Type B pancreatic cell (in vitro differentiated cells): ENCODE data around the gene KRT86. TPM values are rescaled to one million over a fixed set of nuclear protein-coding genes. Genes with fewer than 3 reads are reported as not detected.
A peak's percentile ranks its signal among the peaks of the same experiment; 100 is the strongest.
"Not testable (repeated sequence)": the region's sequence is repeated elsewhere in the genome, so short reads cannot be mapped to it uniquely, and the experiment has no call there.

Experiments
- DNase-seq: peaks from one replicate; pipeline ENCODE4 v3.0.0; 2021; ENCODE audit warnings: mixed read lengths; ENCODE audit not compliant: unreplicated experiment; ENCODE audit errors: extremely low spot score
- H3K27ac Mint-ChIP-seq: 2 replicates; pipeline ENCODE4 v1.8.0; 2021; ENCODE audit warnings: mild to moderate bottlenecking, mixed read lengths
- H3K27me3 Mint-ChIP-seq: 2 replicates; pipeline ENCODE4 v1.8.0; 2021; ENCODE audit warnings: mixed read lengths
- H3K36me3 Mint-ChIP-seq: 2 replicates; pipeline ENCODE4 v1.8.0; 2021; ENCODE audit warnings: mixed read lengths
- H3K4me1 Mint-ChIP-seq: one replicate; pipeline ENCODE4 v1.8.0; 2021; ENCODE audit warnings: mixed read lengths; ENCODE audit not compliant: unreplicated experiment
- H3K4me3 Mint-ChIP-seq: 2 replicates; pipeline ENCODE4 v1.8.0; 2021; ENCODE audit warnings: mild to moderate bottlenecking, mixed read lengths
- H3K9me3 Mint-ChIP-seq: 2 replicates; pipeline ENCODE4 v1.8.0; 2021; ENCODE audit warnings: mixed read lengths
- total RNA-seq: library from RNA; stranded (reverse); gene quantifications from 2 replicates; pipeline ENCODE4 v1.2.1, GENCODE V29; 2021; ENCODE audit warnings: low replicate concordance
- TF ChIP-seq, protein P1 (sequence below): fragments of 200-600 bp; sonication (generic); conservative IDR thresholded peaks from 2 replicates; pipeline ENCODE4 v1.5.0; 2021; ENCODE audit warnings: antibody characterized with exemption, mild to moderate bottlenecking

Gene KRT86
- total RNA-seq, 1 donor from 2014 or later = 0.14 TPM

DNA sequence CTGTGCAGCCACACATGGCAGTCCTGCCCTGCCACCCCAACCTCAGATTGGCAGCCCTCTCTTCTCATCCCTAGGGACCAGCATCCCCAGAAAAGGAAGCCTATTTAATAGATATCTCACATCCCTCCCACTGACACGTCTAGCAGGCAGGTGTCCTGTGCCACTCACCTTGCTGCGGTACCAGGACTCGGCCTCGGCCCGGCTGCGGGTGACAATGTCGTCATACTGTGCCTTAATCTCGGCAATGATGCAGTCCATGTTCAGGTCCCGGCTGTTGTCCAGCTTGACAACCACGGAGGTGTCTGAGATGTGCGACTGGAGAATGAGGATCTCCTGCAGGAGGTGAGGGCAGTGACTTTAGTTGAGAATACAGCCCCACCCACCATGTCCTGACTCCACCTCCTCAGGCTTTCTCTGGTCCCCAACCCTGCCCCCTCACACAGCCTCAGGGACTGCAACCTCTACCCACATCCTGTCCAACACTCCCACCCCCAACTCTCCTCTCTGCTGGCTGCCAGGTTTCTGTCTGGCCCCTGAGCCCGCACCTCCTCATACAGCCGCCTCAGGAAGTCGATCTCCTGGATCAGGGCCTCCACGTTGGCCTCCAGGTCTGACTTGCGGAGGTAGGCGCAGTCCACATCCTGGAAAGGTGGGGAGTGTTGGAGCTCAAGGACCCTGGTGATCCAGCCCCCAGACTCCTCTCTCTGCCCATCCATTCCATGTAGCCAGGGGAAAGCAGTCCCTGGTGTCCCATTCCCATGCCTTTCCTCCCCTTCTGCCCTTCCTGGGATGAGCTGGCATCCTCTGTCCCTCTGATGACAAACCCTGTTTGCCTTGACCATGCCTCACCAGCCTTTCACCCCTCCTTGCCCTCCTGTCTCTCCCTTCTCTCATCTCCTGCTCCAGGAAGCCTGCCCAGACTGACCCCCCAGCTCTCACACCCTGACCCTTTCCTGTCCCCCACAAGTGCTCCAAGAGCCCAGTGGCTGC, 13.7 kb downstream of the KRT86 start:
- H3K9me3 Mint-ChIP-seq, H3K27ac Mint-ChIP-seq, H3K4me3 Mint-ChIP-seq, H3K36me3 Mint-ChIP-seq, H3K27me3 Mint-ChIP-seq, H3K4me1 Mint-ChIP-seq: not testable (repeated sequence)
- peak; percentile 49 for DNase-seq

DNA sequence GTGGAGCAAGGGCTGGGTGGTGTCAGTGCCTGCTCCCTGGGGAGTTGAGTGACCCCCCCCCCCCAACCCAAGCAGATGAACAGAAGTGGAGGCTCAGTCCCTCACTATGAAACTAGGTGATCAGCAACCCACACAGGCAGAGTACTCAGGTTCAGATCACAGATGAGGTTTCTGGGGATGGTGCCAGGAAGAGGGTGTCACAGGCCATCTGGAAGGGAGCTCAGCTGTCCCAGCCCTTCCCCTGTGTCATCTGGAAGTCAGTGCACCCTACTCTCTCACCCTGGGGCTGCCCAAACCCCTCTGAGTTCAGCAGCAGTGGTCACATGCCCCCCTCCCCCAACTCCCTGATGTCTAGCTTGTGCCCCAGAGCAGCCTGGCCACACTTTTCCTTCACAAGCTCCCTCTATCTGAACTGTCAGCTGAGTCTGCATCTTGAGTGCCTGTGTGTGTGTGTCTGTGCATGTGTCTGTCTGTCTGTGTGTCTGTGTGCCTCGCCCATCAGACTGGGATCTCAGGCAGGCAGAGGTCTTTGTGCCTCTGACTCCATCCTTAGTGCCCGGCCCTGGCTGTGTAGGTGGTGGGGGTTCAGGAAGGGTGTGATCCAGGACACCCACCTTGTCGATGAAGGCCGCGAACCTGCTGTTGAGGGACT, 16.2 kb downstream of the KRT86 start:
- DNase-seq, H3K36me3 Mint-ChIP-seq, H3K4me3 Mint-ChIP-seq, H3K27ac Mint-ChIP-seq, H3K9me3 Mint-ChIP-seq, H3K4me1 Mint-ChIP-seq: not testable (repeated sequence)
- peaks cover 23% of the 10 kb centered on the region for H3K27me3 Mint-ChIP-seq

DNA sequence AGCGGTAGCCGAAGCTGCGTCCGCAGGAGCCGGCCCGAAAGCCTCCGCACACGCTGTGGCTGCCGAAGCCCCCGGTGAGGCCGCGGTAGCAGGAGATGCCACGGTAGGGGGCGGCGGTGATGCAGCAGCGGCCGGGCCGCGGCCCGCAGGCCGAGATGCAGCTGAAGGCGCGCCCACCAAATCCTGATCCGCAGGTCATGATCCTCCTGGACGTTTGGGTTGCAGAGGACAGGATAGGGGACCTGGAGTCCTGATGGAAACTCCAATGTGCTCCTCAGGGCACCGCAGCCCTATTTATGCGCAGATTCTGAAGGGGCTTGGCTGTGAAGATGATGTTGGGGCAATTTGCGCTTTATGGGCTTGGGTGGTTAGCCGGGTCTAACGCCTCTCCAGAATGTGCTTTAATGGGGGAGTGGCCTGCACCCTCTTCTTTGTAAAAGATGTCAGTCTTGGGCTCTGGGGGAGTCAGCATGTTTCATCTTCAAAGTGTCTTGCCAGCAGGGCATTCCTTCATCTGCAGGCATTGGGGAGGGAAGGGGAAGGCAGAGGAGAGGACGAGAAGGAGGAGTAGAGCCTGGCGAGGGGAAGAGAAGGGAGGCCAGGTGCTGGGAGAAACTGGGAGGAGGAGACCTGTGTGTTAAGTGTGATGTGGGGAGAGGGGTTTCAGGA, 17.0 kb downstream of the KRT86 start, which contains the start of gene KRT81:
Gene KRT81, minus strand, starts transcription at position 268 of the 669 bp plus-strand sequence. Its CDS starts 69 bp downstream, at position 199.
- Mint-ChIP-seq H3K36me3 (no peaks in the 10 kb centered on the region), H3K27ac (no peak within 1 kb of the TSS), H3K4me1 (no peaks in the 10 kb centered on the region), H3K27me3 (peaks cover 28% of the 10 kb centered on the region), H3K4me3 (no peak within 1 kb of the TSS), H3K9me3 (no peaks in the 10 kb centered on the region)
- peak; percentile 31 for DNase-seq
- TF ChIP-seq, protein P1, sequence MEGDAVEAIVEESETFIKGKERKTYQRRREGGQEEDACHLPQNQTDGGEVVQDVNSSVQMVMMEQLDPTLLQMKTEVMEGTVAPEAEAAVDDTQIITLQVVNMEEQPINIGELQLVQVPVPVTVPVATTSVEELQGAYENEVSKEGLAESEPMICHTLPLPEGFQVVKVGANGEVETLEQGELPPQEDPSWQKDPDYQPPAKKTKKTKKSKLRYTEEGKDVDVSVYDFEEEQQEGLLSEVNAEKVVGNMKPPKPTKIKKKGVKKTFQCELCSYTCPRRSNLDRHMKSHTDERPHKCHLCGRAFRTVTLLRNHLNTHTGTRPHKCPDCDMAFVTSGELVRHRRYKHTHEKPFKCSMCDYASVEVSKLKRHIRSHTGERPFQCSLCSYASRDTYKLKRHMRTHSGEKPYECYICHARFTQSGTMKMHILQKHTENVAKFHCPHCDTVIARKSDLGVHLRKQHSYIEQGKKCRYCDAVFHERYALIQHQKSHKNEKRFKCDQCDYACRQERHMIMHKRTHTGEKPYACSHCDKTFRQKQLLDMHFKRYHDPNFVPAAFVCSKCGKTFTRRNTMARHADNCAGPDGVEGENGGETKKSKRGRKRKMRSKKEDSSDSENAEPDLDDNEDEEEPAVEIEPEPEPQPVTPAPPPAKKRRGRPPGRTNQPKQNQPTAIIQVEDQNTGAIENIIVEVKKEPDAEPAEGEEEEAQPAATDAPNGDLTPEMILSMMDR = no peak

DNA sequence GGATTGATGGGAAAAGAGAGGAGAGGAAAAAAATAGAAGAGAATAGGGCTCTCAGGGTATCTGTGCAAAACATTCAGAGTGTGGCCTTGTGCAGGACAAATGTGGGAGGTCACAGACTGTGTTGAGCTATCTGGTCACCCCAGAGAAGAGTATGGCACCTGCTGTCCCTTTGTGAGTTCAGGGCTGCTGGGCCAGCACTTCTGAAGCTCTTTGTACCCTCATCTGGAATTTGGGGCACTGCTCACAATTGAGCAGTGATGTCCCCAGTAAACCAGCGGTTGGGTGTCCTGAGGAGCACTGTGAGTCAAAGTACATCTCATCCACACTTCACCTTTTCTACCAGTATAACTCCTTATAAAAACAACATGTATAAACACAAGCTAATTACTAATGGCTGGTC, 19.5 kb downstream of the KRT86 start:
- Mint-ChIP-seq H3K9me3 (no peaks in the 10 kb centered on the region), H3K4me1 (no peaks in the 10 kb centered on the region), H3K27me3 (peaks cover 46% of the 10 kb centered on the region), H3K36me3 (no peaks in the 10 kb centered on the region), H3K27ac (no peak overlapping the region), H3K4me3 (no peak overlapping the region)
- TF ChIP-seq, protein P1 = no peak
- no peak for DNase-seq

DNA sequence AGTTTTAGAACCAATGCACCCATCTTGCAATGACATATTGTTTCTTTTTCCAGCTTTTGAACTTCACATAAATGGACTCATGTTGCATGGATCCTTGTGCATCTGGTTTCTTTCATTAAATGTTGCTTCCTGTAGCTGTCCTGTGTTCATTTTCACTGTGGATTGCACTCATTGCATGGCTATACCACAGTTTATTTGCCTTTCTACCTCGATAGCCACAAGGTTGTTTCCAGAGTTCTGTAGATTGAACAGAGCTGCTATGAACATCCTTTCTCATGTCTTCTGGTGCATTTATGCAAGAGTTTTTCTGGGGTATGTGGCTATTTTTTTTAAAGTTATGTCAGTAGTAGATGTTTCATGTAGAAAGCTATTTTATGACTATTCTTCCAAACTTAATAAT, 20.4 kb downstream of the KRT86 start:
- Mint-ChIP-seq H3K4me3 (no peak overlapping the region), H3K4me1 (no peaks in the 10 kb centered on the region), H3K36me3 (no peaks in the 10 kb centered on the region), H3K9me3 (no peaks in the 10 kb centered on the region), H3K27me3 (peaks cover 52% of the 10 kb centered on the region), H3K27ac (no peak overlapping the region)
- no peak for DNase-seq
- TF ChIP-seq, protein P1 = no peak

DNA sequence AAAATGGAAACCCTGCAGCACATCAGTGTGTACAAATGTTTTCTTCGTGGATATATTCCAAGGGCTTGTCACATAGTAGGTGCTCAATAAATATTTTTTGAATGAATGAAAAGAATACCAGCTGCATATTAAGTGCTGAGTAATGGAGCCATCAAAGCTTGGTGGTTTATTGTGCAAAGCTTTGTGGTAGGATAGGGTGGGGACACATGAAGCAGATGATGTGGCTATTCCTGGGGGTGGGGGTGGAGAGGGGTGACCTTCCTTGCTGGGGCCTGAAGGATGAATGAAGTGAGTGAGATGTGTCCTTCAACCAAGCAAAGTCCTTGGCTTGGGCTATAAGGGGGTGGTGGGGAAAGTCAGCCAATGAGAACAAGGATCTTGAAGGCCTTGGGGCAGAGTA, 21.2 kb downstream of the KRT86 start:
- Mint-ChIP-seq H3K4me1 (no peaks in the 10 kb centered on the region), H3K27ac (no peak overlapping the region), H3K36me3 (no peaks in the 10 kb centered on the region), H3K27me3 (peaks cover 58% of the 10 kb centered on the region), H3K9me3 (no peaks in the 10 kb centered on the region), H3K4me3 (no peak overlapping the region)
- TF ChIP-seq, protein P1 = no peak
- DNase-seq = no peak
